ENCODE measurements around the gene GSTA5.
A peak's percentile ranks its signal among the peaks of the same experiment; 100 is the strongest.
"Not testable (repeated sequence)": the region's sequence is repeated elsewhere in the genome, so short reads cannot be mapped to it uniquely, and the experiment has no call there.

Gene GSTA5

GRCh38 chr6:52840763-52841585, at the start of gene GSTA5:
GSTA5 (minus strand) TSS chr6:52840813.
- no peak for DNase-seq

- no peak for DNase-seq
These were observed 49.4 kb upstream of the GSTA5 start for GRCh38 chr6:52890018-52890417.

- no peak for DNase-seq
These were observed 47.4 kb upstream of the GSTA5 start for GRCh38 chr6:52887910-52888524.

DNA sequence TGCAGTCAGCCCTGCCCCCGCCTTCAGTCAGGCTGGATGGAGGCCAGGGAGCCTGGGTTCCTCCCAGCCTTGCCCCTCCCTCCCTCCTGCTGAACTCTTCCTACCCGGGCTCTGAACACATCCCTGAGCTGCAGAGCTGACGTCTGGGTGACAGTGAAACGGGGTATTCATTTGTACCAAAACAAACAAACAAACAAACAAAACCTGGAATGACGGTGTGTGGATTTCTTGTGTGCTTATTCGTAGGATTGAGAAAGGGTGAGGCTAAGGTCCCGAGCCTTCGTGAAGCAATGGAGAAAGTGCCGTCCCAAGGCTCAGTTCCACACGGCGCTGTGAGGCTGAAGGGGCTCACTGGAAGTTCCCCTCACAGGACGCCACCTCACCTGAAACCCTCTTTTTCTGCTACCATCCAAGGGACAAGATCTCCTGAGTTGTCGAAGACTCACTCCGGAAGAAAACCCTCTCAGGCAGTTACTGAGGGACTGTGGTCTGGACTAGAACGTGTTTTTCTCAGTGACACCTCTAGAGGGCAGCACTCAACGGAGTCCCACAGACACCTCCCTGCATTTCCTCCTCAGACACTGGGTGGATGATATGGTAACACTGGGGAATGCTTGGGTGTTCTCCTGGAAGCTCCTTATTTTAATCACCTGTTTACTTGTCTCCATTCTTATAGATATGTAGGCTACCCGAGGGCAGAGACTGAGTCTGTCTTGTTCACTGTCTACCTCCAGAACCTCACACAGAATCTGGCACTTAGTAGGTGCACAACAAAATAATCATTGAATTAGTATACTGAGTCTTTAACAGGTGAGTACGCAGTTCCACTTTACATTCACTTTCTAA, 41.6 kb upstream of the GSTA5 start:
- DNase-seq, result peak; percentile 19

GRCh38 chr6:52881662-52881995, 41.0 kb upstream of the GSTA5 start:
- no peak for DNase-seq

- DNase-seq, result no peak
These were observed 37.2 kb upstream of the GSTA5 start for GRCh38 chr6:52877786-52878185.

- no peak for DNase-seq
These were observed 36.6 kb upstream of the GSTA5 start for GRCh38 chr6:52877168-52877567.

DNA sequence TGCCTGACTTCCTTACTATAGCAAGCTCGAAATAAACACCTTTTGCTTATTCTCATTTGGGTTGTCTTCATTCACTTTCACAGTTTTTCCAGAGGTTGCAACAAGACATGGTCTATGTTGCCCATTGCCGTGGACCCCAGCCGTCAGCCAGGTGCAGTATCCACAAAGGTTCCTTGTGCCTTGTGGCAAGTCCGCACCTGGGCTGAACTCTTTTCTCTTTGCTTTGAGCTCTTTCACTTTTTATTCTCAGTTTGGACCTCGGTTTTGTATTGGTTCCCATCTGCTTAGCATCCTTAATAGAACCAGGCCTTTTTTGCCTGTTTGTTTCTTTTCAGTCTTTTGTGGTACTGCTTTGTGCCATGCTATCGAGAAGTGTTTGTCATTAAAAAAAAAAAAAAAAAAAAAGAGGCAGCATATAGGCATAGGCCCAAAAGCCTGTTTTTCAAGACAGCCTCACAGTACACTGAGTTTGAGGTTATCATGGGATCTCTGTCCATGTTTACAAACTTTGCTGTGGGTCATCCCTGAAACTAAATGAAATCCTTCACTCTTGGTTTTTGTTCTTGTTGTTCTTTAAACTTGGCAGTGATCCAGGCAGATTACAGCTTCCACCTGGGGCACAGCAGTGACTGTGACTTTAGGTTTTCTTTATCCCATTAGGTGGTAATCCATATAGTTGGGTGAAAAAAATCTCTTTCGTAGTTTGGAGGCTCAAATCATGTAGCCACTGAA, 35.6 kb upstream of the GSTA5 start:
- DNase-seq, result no peak

DNA sequence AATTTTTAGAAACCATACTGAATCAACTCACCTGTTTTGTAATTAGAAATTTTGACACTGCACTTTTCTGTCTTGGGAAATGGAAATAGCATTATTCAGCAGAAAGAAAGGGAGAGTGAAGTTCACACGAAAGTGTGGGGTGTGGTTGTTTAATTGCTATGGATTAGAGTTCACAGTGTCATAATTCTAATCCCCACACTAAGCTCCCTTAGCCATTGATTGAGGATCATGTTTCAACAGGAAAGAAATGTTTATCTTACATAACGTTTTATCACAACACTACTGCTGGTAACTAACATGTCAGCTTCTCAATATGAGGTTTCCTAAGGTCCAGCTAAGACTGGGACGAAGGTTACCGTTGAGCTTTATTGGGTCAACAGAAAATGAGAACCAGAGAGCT, 31.4 kb upstream of the GSTA5 start:
- DNase-seq, result peak; percentile 3

- DNase-seq, result no peak
These were observed 31.0 kb upstream of the GSTA5 start for GRCh38 chr6:52871621-52872020.

DNA sequence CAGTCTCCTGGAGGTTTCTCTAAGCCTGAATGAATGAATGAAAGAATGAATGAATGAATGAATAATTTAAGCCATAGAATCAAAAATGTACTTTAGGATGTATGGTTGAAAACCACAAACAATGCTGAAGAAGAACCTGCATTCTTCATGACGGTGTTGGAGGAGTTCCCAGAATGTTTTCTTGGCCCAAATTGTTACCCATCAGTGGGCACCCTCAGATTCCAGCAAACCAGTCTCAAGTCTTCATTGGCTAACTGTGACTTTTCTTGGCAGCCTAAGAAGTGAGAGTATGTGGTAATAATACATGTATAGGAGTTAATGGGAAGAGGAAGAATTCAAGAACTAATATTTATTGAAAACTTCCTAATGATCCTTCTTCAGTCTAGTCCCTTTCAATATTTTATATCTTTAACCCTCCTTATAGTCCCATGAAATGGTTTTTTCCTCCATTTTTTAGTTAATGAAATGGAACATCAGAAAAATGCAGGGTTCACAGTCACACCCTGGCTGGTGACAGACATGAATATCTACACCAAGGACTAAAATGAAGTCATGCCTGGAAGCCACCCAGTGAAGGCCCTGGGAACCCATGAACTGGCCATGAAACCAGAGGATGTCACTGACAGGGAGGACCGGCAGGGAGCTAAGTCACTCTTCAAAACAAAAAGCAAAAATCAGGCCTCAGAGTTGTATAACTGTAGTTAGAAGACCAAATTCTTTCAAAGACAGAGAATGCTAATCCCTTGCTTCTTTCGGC, 29.9 kb upstream of the GSTA5 start:
- DNase-seq, result not testable (repeated sequence)

- not testable (repeated sequence) for DNase-seq
These were observed 28.3 kb upstream of the GSTA5 start for GRCh38 chr6:52868899-52869298.

- no peak for DNase-seq
These were observed 27.6 kb upstream of the GSTA5 start for GRCh38 chr6:52868240-52868639.

GRCh38 chr6:52861151-52861550, 20.5 kb upstream of the GSTA5 start:
- DNase-seq, result not testable (repeated sequence)

DNA sequence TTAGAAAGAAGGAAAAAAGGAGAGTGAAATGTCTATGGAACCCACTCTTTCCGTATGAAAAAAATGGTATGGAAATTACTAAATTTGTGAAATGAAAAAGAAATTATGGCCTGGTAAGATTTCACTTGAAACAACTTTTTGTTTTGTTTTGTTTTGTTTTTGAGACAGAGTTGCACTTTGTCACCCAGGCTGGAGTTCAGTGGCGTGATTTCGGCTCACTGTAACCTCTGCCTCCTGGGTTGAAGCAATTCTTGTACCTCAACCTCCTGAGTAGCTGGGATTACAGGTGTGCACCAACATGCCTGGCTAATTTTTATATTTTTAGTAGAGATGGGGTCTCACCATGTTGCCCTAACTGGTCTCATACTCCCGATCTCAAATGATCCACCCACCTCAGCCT, 17.8 kb upstream of the GSTA5 start:
- no peak for DNase-seq

DNA sequence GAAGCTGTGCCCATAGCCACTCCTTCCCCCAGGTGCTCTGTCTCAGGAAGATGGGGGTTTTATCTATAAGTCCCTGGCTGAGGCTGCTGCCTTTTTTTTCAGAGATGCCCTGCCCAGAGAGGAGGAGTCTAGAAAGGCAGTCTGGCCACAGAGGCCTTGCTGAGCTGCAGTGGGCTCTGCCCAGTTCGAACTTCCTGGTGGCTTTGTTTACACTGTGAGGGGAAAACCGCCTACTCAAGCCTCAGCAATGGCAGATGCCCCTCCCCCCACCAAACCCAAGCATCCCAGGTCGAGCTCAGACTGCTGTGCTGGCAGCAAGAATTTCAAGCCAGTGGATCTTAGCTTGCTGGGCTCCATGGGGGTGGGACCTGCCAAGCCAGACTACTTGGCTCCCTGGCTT, 15.5 kb upstream of the GSTA5 start:
- not testable (repeated sequence) for DNase-seq

GRCh38 chr6:52849137-52849536, 8.5 kb upstream of the GSTA5 start:
- no peak for DNase-seq

DNA sequence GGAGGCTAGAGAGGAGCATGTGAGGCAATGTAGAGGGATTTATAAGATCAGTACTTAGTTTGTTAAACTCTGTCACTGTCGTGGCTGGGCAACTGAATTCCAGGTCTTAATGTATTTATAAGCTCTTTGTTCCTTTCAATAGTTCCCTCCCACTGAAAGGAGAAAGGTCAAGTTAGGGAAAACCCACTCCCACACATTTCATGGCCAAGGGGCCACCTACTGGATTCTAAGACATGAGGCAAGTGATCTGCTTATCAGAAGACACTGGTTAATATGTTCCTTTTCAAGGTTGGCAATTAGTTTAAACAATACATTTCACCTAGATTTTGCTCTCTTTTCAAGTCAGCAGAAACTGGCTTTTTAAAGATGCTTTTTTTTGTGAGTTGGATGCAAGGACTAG, 5.4 kb upstream of the GSTA5 start:
- no peak for DNase-seq

DNA sequence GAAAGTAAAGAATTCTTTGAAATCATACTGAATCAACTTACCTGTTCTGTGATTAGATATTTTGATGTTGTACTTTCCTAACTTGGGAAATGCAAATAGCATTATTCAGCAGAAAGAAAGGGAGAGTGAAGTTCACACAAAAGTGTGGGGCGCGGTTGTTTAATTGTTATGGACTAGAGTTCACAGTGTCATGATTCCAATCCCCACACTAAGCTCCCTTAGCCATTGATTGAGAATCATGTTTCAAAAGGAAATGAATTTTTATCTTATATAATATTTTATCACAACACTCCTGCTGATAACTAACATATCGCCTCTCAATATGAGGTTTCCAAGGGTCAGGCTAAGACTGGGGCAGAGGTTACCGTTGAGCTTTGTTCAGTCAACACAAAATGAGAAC, 3.0 kb upstream of the GSTA5 start:
- no peak for DNase-seq

DNA sequence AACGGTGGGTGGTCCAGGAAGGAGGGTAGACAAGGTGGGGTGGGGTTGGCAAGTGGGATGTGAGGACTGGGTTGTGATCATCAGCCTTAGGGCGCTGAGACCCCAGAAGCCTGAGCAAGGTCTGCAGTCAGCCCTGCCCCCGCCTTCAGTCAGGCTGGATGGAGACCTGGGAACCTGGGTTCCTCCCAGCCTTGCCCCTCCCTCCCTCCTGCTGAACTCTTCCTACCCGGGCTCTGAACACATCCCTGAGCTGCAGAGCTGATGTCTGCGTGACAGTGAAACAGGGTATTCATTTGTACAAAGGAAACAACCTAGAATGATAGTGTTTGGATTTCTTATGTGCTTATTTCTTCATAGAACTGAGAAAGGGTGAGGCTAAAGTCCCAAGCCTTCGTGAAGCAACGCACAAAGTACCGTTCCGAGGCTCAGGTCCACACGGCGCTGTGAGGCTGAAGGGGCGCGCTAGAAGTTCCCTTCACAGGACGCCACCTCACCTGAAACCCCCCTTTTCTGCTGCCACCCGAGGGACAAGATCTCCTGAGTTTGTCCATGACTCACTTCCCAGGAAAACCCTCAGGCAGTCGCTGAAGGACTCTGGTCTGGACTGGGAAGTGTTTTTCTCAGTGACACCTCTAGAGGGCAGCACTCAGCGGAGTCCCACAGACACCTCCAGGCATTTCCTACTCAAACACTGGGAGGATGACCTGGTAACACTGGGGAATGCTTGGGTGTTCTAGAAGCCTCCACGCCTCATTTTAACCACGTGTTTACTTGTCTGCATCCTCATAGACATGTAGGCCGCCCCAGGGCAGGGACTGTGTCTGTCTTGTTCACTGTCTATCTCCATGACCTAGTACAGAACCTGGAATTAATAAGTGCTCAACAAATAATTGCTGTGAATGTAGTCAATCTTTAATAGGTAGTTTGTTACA, 1.2 kb downstream of the GSTA5 start:
- DNase-seq, result no peak

DNA sequence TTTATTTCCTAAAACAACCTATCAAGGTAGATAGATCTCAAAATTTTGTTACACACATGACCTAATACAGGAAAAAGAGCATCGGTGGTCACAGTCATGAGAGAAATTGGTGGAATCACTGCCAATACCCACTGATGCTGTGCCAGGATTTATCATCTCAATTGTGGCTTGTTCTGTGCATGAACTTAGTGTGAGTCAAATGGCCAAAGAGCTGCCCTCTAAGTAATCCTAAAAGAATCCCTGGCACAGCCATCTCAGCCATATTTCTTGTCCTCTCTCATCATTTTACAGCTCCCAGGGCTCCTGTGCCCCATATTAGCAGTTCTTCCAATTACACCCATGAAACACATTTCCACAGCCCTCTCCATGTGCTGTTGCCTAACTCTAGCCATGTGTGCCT, 6.1 kb downstream of the GSTA5 start:
- DNase-seq, result no peak

Data from NCI-H524 treated with DMSO at 0.1 percent for 48 hours (cell line).